ENCODE measurements around the gene NEURL1.

GRCh38 chr10:103533827-103534226 lies 40.3 kb downstream of the NEURL1 start:
- TF ChIP-seq TAF1 (IDR thresholded peaks at IDR 0.05; ENCODE audit: borderline replicate concordance, insufficient read depth, low read length) = no peak
- TF ChIP-seq REST (IDR thresholded peaks at IDR 0.05; ENCODE audit: insufficient read depth in 1 of 2, low read depth in 2 of 2, low read length in 2 of 2) = no peak
- TF ChIP-seq POLR2AphosphoS5 (IDR thresholded peaks at IDR 0.05; ENCODE audit: low read depth, low read length) = no peak
- no peak for TF ChIP-seq SIN3A (IDR thresholded peaks at IDR 0.05; ENCODE audit: borderline replicate concordance, insufficient read depth, low read length)
